ENCODE measurements around the gene DUSP10. TPM values are rescaled to one million over a fixed set of nuclear protein-coding genes. Genes with fewer than 3 reads are reported as not detected.

DUSP10 gene
- total and polyA plus RNA-seq, 2 of the 13 experiments (the other 11 are each of a cell fraction or from before 2014, with no cell fraction given): 2.1 to 4.4 TPM

GRCh38 chr1:221772117-221772516 lies 30.2 kb upstream of the DUSP10 start (continued):
- TF ChIP-seq FIP1L1 (IDR thresholded peaks at IDR 0.05; ENCODE audit: borderline replicate concordance, insufficient read depth, low read depth, low read length) (no peak), ZFP41 (CRISPR knock-in tag; IDR thresholded peaks at IDR 0.05; ENCODE audit: borderline replicate concordance) (no peak), HNRNPH1 (optimal IDR thresholded peaks at IDR 0.05; ENCODE audit: low read depth, low read length) (no peak), ZNF816 (CRISPR knock-in tag; IDR thresholded peaks at IDR 0.05; ENCODE audit: borderline replicate concordance) (no peak), PRDM4 (CRISPR knock-in tag; IDR thresholded peaks at IDR 0.05; ENCODE audit: borderline replicate concordance) (no peak), NFE2 (CRISPR knock-in tag; IDR thresholded peaks at IDR 0.05) (no peak)

GRCh38 chr1:221768444-221769066 lies 26.7 kb upstream of the DUSP10 start:
- DNase-seq (ENCODE audit: low spot score) (peak; percentile 2), ATAC-seq (peak; percentile 47; the same call in 1 of the 3 replicates), FAIRE-seq (no peak)
- Histone ChIP-seq H3K9me3 (ENCODE audit: low read length) (no peaks in the 10 kb centered on the region), H3K27me3 (ENCODE audit: control insufficient read depth in 1 of 2, insufficient read depth in 2 of 2, low read length in 2 of 2) (no peaks in the 10 kb centered on the region; a peak in 1 of 5 replicates), H2AFZ (ENCODE audit: low read length) (no peak overlapping the region), H3K4me2 (ENCODE audit: low read depth, low read length) (no peak overlapping the region), H3K9ac (ENCODE audit: insufficient read depth, low read depth, low read length) (no peak overlapping the region), H3K4me1 (ENCODE audit: insufficient read depth, low read length) (0 out of 2 replicates have a peak, but pooled peaks cover 8% of the 10 kb centered on the region), H3K36me3 (replicated peaks in 1 of 2; ENCODE audit: control insufficient read depth in 1 of 2, insufficient read depth in 2 of 2, low read length in 2 of 2) (no peaks in the 10 kb centered on the region), H3K4me3 (replicated peaks in 1 of 3; ENCODE audit: insufficient read depth in 1 of 3, low read depth in 2 of 3, low read length in 3 of 3) (no peak overlapping the region), H4K20me1 (ENCODE audit: insufficient read depth, low read length) (no peaks in the 10 kb centered on the region), H3K79me2 (ENCODE audit: insufficient read depth, low read length) (no peaks in the 10 kb centered on the region), H3K27ac (ENCODE audit: extremely low read length, insufficient read depth, low read length) (no peak overlapping the region)
- peak; percentile 82 for TF ChIP-seq CEBPB (IDR thresholded peaks at IDR 0.05; ENCODE audit: borderline replicate concordance, low read depth, low read length)
- TF ChIP-seq RFX3 (CRISPR knock-in tag; IDR thresholded peaks at IDR 0.05): no peak
- TF ChIP-seq ZNF121 (CRISPR knock-in tag; IDR thresholded peaks at IDR 0.05): no peak
- TF ChIP-seq CEBPG (CRISPR knock-in tag; IDR thresholded peaks at IDR 0.05): peak; percentile 42
- intact Hi-C loops (cut with micrococcal nuclease; ENCODE audit: unreplicated experiment) (no loop called here), in situ Hi-C loops (cut with HindIII; ENCODE audit: extremely low pct_ligation_motif_present, low pct_unique_long_range_greater_than_20kb) (no loop called here)
- ChIA-PET CTCF (ENCODE audit: low intra/inter-chr PET ratio, low total read pairs) (no interaction called here), POLR2A (no interaction called here)
- 7% methylated on average over 5 of the region's 5 CpGs for WGBS (ENCODE audit: low lambda C conversion rate)
- BruUV-seq (replicated peaks): no TSS peak
